GM12878 (cell line): ENCODE results near the gene ADGRV1. TPM values are rescaled to one million over a fixed set of nuclear protein-coding genes. Genes with fewer than 3 reads are reported as not detected.

Source experiments
- ATAC-seq: fragments of 200-7000 bp; cut with Tn5 transposase; 3 replicates; pipeline ENCODE4 v1.9.1; 2020; ENCODE audit warnings: mild to moderate bottlenecking, moderate library complexity
- BruUV-seq: library from RNA; stranded (reverse); fragments of 400-500 nt; replicated peaks from 2 replicates; lab custom pipeline; 2021; lab: Mats Ljungman, UMichigan
- CTCF ChIA-PET: fragments of 300-600 bp; sonication (Branson Sonifier 250); formaldehyde crosslinking; extraction: SDS; loops from one replicate; lab custom pipeline; 2021; ENCODE audit warnings: inconsistent platforms; lab: Yijun Ruan, JAX
- POLR2A ChIA-PET: fragments of 350-600 bp; formaldehyde crosslinking; extraction: SDS; loops from one replicate; lab custom pipeline; 2021; ENCODE audit warnings: inconsistent platforms; lab: Charles Lee
- RAD21 ChIA-PET: fragments of 300-600 bp; sonication (Branson Sonifier 250); formaldehyde crosslinking; loops from one replicate; lab custom pipeline; 2023; ENCODE audit warnings: antibody characterized with exemption; ENCODE audit not compliant: unreplicated experiment; lab: Charles Lee
- SMC1A ChIA-PET: fragments of 300-600 bp; sonication (Branson Sonifier 250); formaldehyde crosslinking; loops from one replicate; lab custom pipeline; 2023; ENCODE audit not compliant: unreplicated experiment, uncharacterized antibody; lab: Charles Lee
- DNase-seq: peaks from one replicate; pipeline ENCODE4 v3.0.0-alpha.2; 2011; ENCODE audit warnings: low read depth, low spot score
- FAIRE-seq: peaks from 3 replicates; lab custom pipeline; 2011; peaks lifted over from hg19 to GRCh38; lab: Jason Lieb, UNC
- H2AFZ ChIP-seq: 2 replicates; pipeline ENCODE4 v1.6.0; 2011; ENCODE audit warnings: low read depth, low read length, control low read depth; ENCODE audit not compliant: control insufficient read depth
- H3K27ac ChIP-seq: 2 replicates; pipeline ENCODE4 v1.5.1; 2011; ENCODE audit warnings: control low read depth; ENCODE audit not compliant: control insufficient read depth, insufficient read depth
- H3K27me3 ChIP-seq, 2 experiments: replicated peaks in 1 of 2; 2 replicates each; pipeline versions ENCODE4 v1.6.0 to v1.6.1; 2011; ENCODE audit warnings: low read length in 1 of 2; ENCODE audit not compliant: control insufficient read depth in 2 of 2, insufficient read depth in 2 of 2
- H3K36me3 ChIP-seq, 2 experiments: 2 replicates each; pipeline ENCODE4 v1.5.1; 2011; ENCODE audit warnings: low read length in 1 of 2; ENCODE audit not compliant: control insufficient read depth in 2 of 2, insufficient read depth in 2 of 2
- H3K4me1 ChIP-seq: 2 replicates; pipeline ENCODE4 v1.6.1; 2011; ENCODE audit warnings: mild to moderate bottlenecking, low read length, moderate library complexity, mixed read lengths; ENCODE audit not compliant: control insufficient read depth, insufficient read depth
- H3K4me2 ChIP-seq: 2 replicates; pipeline ENCODE4 v1.6.0; 2011; ENCODE audit warnings: control low read depth; ENCODE audit not compliant: control insufficient read depth, insufficient read depth
- H3K4me3 ChIP-seq: fragments of 200-600 bp; sonication (generic); 2 replicates; pipeline ENCODE4 v1.5.1; 2016
- H3K79me2 ChIP-seq: 2 replicates; pipeline ENCODE4 v1.6.0; 2011; ENCODE audit warnings: low read length; ENCODE audit not compliant: control insufficient read depth, insufficient read depth
- H3K9ac ChIP-seq: 2 replicates; pipeline ENCODE4 v1.8.0; 2011; ENCODE audit warnings: low read length, control low read depth, mixed read lengths; ENCODE audit not compliant: control insufficient read depth, insufficient read depth
- H3K9me3 ChIP-seq: replicated peaks from 3 replicates; pipeline ENCODE4 v1.5.1; 2011; ENCODE audit warnings: mild to moderate bottlenecking, low read length; ENCODE audit not compliant: control insufficient read depth, insufficient read depth
- H4K20me1 ChIP-seq: 2 replicates; pipeline ENCODE4 v1.6.0; 2011; ENCODE audit not compliant: control insufficient read depth, insufficient read depth
- CREB1 ChIP-seq: IDR thresholded peaks from 2 replicates; pipeline ENCODE4 v1.6.1; 2012; ENCODE audit warnings: low read depth, mild to moderate bottlenecking, inconsistent platforms
- CTCF ChIP-seq, 3 experiments: IDR thresholded peaks in 2 of 3; conservative IDR thresholded peaks in 1 of 3; 2 replicates each; pipeline ENCODE4 v1.5.1; 2011; ENCODE audit warnings: low read depth in 3 of 3, low read length in 3 of 3, mild to moderate bottlenecking in 3 of 3, control low read depth in 2 of 3, moderate library complexity in 2 of 3, inconsistent platforms in 1 of 3, mixed read lengths in 1 of 3; ENCODE audit not compliant: control insufficient read depth in 2 of 3, insufficient read depth in 1 of 3; ENCODE audit errors: extremely low read depth in 1 of 3
- HDAC2 ChIP-seq: fragments of 200-600 bp; sonication (generic); IDR thresholded peaks from 2 replicates; pipeline ENCODE4 v1.6.1; 2017
- JUND ChIP-seq: IDR thresholded peaks from 2 replicates; pipeline ENCODE4 v1.6.1; 2012; ENCODE audit warnings: low read depth, mild to moderate bottlenecking, low read length, improper control_type of control experiment, moderate library complexity
- KDM1A ChIP-seq: fragments of 200-600 bp; sonication (generic); IDR thresholded peaks from 2 replicates; pipeline ENCODE4 v1.6.1; 2016; ENCODE audit warnings: borderline replicate concordance
- PML ChIP-seq: IDR thresholded peaks from 2 replicates; pipeline ENCODE4 v1.6.1; 2012; ENCODE audit warnings: low read length, inconsistent platforms
- POLR2AphosphoS5 ChIP-seq: IDR thresholded peaks from 2 replicates; pipeline ENCODE4 v1.6.1; 2011; ENCODE audit warnings: mild to moderate bottlenecking, low read length, inconsistent platforms
- RFX5 ChIP-seq: IDR thresholded peaks from 2 replicates; pipeline ENCODE4 v1.6.1; 2011; ENCODE audit warnings: low read depth, low read length, improper control_type of control experiment
- SMARCA5 ChIP-seq: fragments of 450-650 bp; IDR thresholded peaks from 2 replicates; pipeline ENCODE4 v1.6.1; 2017; ENCODE audit warnings: mild to moderate bottlenecking
- SP1 ChIP-seq: IDR thresholded peaks from one replicate; pipeline ENCODE4 v1.6.1; 2011; ENCODE audit warnings: low read depth, low read length
- TBL1XR1 ChIP-seq: IDR thresholded peaks from 2 replicates; pipeline ENCODE4 v1.6.1; 2012; ENCODE audit warnings: low read depth, low read length, improper control_type of control experiment
- ZNF274 ChIP-seq: IDR thresholded peaks from one replicate; pipeline ENCODE4 v1.8.0; 2011; ENCODE audit not compliant: insufficient read length, insufficient read depth
- ZNF622 ChIP-seq: fragments of 450-650 bp; IDR thresholded peaks from 2 replicates; pipeline ENCODE4 v1.6.1; 2017; ENCODE audit warnings: mild to moderate bottlenecking, inconsistent platforms
- ZZZ3 ChIP-seq: IDR thresholded peaks from 2 replicates; pipeline ENCODE4 v1.6.1; 2011; ENCODE audit warnings: low read depth; ENCODE audit not compliant: control insufficient read depth, insufficient read length
- WGBS: methylation state at CpG from one replicate; pipeline ENCODE4 v1.1.6; 2016; ENCODE audit warnings: low lambda C conversion rate; ENCODE audit not compliant: insufficient replicate concordance, insufficient coverage; ENCODE audit errors: missing lambda C conversion rate; 5-methylcytosine and 5-hydroxymethylcytosine counted together
- in situ Hi-C: fragments of 300-500 bp; cut with MboI; formaldehyde crosslinking; loops from 9 replicates; pipeline ENCODE4 v1.14.3; 2018; ENCODE audit warnings: mixed read lengths
- intact Hi-C: fragments of 100-400 bp; cut with micrococcal nuclease; formaldehyde crosslinking; loops from one replicate; pipeline ENCODE4 v1.14.2; 2022; ENCODE audit not compliant: unreplicated experiment
- polyA plus RNA-seq, 11 experiments: library from polyadenylated mRNA; depleted of rRNA in 4 of 11; unstranded in 6 of 11; stranded (reverse) in 5 of 11; fragments of >200 nt; fragmentation: Nextera tagmentation in 4 of 11; fragmentation: Illumina TruSeq in 1 of 11; extraction: Ambion mirVana in 4 of 11; extraction: Trizol in 1 of 11; gene quantifications; 1 replicate in 1 of 11; 2 replicates in 10 of 11; pipeline versions ENCODE4 v1.2.1 to v1.2.3, GENCODE V29; 2011 to 2016; ENCODE audit warnings: inconsistent platforms in 2 of 11, missing spikeins in 2 of 11, low read depth in 1 of 11
- total RNA-seq, 4 experiments: library from RNA; depleted of rRNA in 3 of 4; stranded (reverse); fragments of >200 nt in 3 of 4; fragmentation: Illumina TruSeq in 1 of 4; extraction: Trizol in 1 of 4; gene quantifications; 2 replicates each; pipeline versions ENCODE4 v1.2.1 to v1.2.3, GENCODE V29; 2013 to 2021

ADGRV1 gene
- total and polyA plus RNA-seq, 10 of the 15 experiments (the other 5 are each of a cell fraction or from before 2014, with no cell fraction given): 0.04 to 8.1 (median 0.16) TPM; not detected in 1

GRCh38 chr5:90878081-90878480 lies 319.5 kb downstream of the ADGRV1 start:
- Histone ChIP-seq H4K20me1 (no peaks in the 10 kb centered on the region), H3K27me3 (no peaks in the 10 kb centered on the region), H3K4me1 (no peaks in the 10 kb centered on the region), H3K4me3 (no peak overlapping the region), H3K4me2 (no peak overlapping the region), H3K27ac (no peak overlapping the region), H3K9me3 (no peaks in the 10 kb centered on the region), H3K79me2 (no peaks in the 10 kb centered on the region), H3K9ac (no peak overlapping the region), H3K36me3 (no peaks in the 10 kb centered on the region), H2AFZ (no peak overlapping the region)
- RAD21 ChIA-PET: no interaction called here
- WGBS: 5% methylated on average over 7 of the region's 7 CpGs
- ATAC-seq: no peak
- SMC1A ChIA-PET: no interaction called here
- no peak for FAIRE-seq
- CTCF ChIA-PET: interaction anchor here (0.7 kb wide), 1 partner anchor 13 kb away, joined by 3 read pairs; no protein-coding TSS in a partner anchor
- no peak for DNase-seq
- no peak for TF ChIP-seq ZNF274
- TF ChIP-seq HDAC2: no peak
- TF ChIP-seq SP1: no peak
- TF ChIP-seq ZNF622: no peak
- no peak for TF ChIP-seq JUND
- no peak for TF ChIP-seq TBL1XR1
- in situ Hi-C loops (no loop called here), intact Hi-C loops (no loop called here)
- BruUV-seq: no TSS peak
- POLR2A ChIA-PET: no interaction called here

- Histone ChIP-seq H4K20me1 (no peaks in the 10 kb centered on the region), H2AFZ (no peak overlapping the region), H3K79me2 (no peaks in the 10 kb centered on the region), H3K9ac (no peak overlapping the region), H3K4me2 (no peak overlapping the region), H3K36me3 (no peaks in the 10 kb centered on the region), H3K27ac (no peak overlapping the region), H3K4me1 (no peaks in the 10 kb centered on the region), H3K27me3 (no peaks in the 10 kb centered on the region; a peak in 1 of 4 replicates), H3K9me3 (no peaks in the 10 kb centered on the region), H3K4me3 (no peak overlapping the region)
- in situ Hi-C loops (no loop called here), intact Hi-C loops (no loop called here)
- POLR2A ChIA-PET: no interaction called here
- no peak for FAIRE-seq
- BruUV-seq: no TSS peak
- RAD21 ChIA-PET: no interaction called here
- 0% methylated on average over 3 of the region's 3 CpGs for WGBS
- SMC1A ChIA-PET: no interaction called here
- no peak for ATAC-seq
- no peak for DNase-seq
- CTCF ChIA-PET: interaction anchor here (0.7 kb wide), 1 partner anchor 13 kb away, joined by 3 read pairs; no protein-coding TSS in a partner anchor
- TF ChIP-seq CREB1: no peak
- TF ChIP-seq POLR2AphosphoS5: no peak
- TF ChIP-seq CTCF (IDR thresholded peaks at IDR 0.05 in 2 of 3, conservative IDR thresholded peaks at IDR 0.05 in 1 of 3; ENCODE audit: control insufficient read depth in 2 of 3, extremely low read depth in 1 of 3, insufficient read depth in 1 of 3, low read depth in 3 of 3, low read length in 3 of 3): no peak
- no peak for TF ChIP-seq ZZZ3
- no peak for TF ChIP-seq RFX5
- no peak for TF ChIP-seq SP1
- TF ChIP-seq SMARCA5: no peak
- no peak for TF ChIP-seq PML
- no peak for TF ChIP-seq KDM1A
Measured at GRCh38 chr5:90878549-90879196, 320.1 kb downstream of the ADGRV1 start.
